Measurements from ENCODE around the gene FYTTD1.
"Not testable (repeated sequence)": the region's sequence is repeated elsewhere in the genome, so short reads cannot be mapped to it uniquely, and the experiment has no call there.

FYTTD1 gene

GRCh38 chr3:197749601-197750395 lies at the start of gene FYTTD1:
FYTTD1 (plus strand) TSS chr3:197749883; CDS start chr3:197749972, 89 bp downstream.
- peak; percentile 67 to 79 for DNase-seq (ENCODE audit: low read depth in 2 of 2)

GRCh38 chr3:197700095-197700494 lies 49.6 kb upstream of the FYTTD1 start:
- DNase-seq (ENCODE audit: low read depth in 2 of 2) = no peak

DNA sequence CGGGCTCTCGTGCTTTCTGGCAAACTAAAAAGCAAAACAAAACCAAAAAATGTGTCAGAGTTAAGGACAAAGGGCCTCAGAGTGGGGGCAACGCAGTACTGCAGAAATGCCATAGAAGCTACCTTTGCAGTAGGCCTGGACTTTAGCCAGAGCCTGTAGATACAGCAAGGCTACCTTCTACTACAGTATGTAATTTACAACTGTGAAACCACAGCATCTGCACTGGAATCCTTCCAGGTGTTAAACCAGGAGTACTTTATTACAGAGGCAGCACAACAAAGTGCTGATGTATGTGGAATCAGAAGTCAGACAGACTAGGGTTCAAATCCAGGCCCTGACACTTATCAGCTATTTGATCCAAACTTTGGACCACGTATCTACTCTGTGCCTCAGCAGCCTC lies 47.8 kb upstream of the FYTTD1 start:
- no peak for DNase-seq (ENCODE audit: low read depth in 2 of 2)

DNA sequence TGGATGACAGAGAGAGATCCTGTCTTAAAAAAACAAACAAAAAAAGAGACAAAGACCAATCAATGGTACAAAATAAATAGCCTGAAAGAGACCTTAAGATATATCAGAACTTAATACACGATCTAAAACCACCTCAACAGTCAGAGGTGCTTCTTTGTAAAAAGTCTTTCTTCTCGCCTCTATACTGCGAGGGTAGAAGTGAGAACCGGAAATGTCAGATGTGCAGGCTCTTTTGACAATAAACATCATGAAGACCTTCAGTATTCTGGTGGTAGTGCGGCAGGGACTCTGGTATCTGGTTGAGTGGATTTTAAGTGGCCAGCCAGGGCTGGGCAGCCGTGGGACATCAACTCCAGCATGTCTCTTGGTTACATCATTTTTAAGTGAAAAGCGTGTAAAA lies 43.0 kb upstream of the FYTTD1 start:
- DNase-seq (ENCODE audit: low read depth in 2 of 2) = no peak

DNA sequence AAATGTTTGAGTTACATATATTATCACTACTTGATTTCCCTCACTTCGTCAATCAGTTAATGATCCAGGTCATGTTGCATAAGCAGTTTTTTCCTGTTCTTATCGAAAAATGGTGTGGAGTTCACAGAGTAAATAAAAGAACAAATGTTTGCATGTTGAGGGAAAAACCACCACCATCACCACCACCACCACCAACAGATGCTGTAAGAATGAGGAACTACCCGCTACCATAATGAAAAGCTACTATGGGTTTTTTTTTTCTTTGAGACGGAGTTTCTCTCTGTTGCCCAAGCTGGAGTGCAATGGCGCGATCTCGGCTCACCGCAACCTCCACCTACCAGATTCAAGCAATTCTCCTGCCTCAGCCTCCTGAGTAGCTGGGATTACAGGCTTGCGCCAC lies 40.5 kb upstream of the FYTTD1 start:
- no peak for DNase-seq (ENCODE audit: low read depth in 2 of 2)

DNA sequence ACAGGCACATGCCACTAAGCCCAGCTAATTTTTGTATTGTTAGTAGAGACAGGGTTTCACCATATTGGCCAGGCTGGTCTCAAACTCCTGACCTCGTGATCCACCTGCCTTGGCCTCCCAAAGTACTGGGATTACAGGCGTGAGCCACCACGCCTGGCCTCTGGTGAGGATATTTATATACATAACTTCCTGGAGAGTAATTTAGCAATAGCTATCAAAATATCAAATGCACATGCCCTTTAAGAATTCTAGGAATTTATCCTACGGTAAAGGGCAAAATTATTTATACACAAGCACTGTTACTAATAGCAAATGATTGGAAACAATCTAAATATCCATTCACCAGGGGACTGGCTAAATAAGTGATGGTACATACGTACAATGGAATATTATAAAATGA lies 38.7 kb upstream of the FYTTD1 start:
- not testable (repeated sequence) for DNase-seq (ENCODE audit: low read depth in 2 of 2)

DNA sequence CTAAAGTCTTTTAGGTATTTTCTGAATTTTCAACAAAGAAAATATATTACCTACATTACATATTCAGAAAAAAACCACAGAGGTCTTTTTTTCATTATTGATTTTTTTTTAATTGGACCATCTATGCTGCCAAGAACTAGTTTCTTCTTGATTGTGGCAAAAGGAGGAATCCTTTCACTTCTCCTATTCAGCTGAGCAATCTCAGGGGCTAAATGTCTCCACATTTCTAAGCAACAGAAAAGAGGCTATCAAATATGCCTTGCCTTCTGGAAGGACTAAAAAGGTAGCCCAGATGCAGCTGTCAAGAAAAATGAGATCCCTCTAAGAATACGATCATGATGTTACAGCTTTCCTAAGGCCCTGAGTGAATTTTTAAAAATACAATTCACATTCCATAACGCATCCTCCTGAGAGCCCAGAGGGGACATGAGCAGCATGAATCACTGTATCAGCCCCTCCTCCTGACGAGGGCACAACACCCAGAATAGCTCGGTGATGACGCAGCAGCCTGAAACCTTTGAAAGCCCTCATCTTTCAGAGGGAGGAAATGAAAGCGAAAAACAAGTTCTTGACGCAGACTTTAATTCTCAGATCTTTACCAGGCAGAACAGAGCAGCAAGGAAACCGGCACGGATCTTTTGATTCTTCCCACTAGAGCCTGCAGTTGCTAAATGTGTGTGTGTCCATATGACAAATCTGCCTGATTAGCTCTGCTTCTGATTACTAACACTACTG lies 37.5 kb upstream of the FYTTD1 start:
- peak; percentile 80 to 83 for DNase-seq (ENCODE audit: low read depth in 2 of 2)

DNA sequence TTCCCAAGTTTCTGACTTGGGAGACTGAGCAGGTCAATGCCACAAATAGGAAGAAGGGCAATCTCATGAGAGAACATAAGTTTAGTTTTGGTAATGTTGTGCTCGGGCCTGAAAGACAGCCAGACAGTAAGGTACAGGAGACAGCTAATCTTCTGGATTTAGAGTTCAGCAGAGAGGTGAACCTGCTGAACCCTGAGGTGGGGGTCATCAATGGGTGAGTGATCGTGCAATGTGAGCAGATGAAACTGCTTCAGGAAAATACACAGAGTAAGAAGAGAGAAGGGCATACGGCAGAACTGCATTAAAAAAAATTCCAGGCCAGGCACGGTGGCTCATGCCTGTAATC lies 36.2 kb upstream of the FYTTD1 start:
- no peak for DNase-seq (ENCODE audit: low read depth in 2 of 2)

DNA sequence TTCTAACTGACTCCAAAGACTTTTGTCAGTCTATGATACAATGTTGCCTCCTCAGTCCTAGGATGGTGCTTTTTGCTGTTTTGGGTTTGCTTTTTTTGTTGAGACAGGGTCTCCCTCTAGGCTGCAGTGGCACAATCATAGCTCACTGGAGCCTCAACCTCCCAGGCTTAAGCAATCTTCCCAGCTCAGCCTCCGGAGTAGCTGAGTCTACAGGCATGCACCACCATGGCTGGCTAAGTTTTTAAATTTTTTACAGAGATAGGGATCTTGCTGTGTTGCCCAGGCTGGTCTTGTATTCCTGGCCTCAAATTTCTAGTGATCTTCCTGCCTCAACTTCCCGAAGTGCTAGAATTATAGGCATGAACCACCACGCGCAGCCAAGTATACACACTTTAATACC lies 35.4 kb upstream of the FYTTD1 start:
- no peak for DNase-seq (ENCODE audit: low read depth in 2 of 2)

- no peak for DNase-seq (ENCODE audit: low read depth in 2 of 2)
These were observed 30.8 kb upstream of the FYTTD1 start for GRCh38 chr3:197718891-197719290.

- DNase-seq (ENCODE audit: low read depth in 2 of 2) = no peak
These were observed 29.0 kb upstream of the FYTTD1 start for GRCh38 chr3:197720694-197721093.

DNA sequence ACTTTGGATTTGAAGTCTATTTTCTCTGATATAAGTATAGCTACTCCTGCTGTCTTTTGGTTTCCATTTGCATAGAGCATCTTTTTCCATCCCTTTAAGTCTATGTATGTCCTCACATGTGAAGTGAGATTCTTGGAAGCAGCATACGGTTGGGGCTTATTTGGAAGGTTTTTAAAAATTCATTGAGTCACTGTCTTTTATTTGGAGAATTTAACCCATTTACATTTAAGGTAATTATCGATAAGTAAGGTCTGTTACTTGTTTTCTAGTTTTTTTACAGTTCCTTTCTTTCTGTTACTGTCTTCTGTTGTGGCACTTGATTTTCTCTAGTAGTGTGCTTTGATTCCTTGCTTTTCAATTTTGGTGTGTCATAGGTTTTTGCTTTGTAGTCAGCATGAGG lies 26.9 kb upstream of the FYTTD1 start:
- no peak for DNase-seq (ENCODE audit: low read depth in 2 of 2)

- not testable (repeated sequence) for DNase-seq (ENCODE audit: low read depth in 2 of 2)
These were observed 21.8 kb upstream of the FYTTD1 start for GRCh38 chr3:197727878-197728277.

GRCh38 chr3:197728487-197728886 lies 21.2 kb upstream of the FYTTD1 start:
- no peak for DNase-seq (ENCODE audit: low read depth in 2 of 2)

DNA sequence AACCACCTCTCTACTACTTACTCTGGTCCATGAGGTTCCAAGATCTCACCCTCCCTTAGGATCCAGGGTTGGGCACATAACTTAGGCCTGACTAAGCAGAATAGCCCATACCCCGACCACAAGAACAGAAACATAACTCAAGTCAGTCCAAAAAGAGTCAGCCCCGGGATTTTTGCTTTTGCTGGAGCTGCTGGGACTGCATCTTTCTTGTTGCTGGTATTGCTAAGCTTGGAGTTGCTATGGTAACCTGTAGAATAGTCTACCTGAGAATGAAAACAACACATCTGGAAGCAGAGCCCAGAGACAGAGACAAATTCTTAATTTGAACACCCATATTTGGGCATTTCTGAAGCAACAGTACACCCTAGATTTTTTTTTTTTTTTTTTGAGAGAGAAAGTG lies 19.5 kb upstream of the FYTTD1 start:
- DNase-seq (ENCODE audit: low read depth in 2 of 2) = no peak

DNA sequence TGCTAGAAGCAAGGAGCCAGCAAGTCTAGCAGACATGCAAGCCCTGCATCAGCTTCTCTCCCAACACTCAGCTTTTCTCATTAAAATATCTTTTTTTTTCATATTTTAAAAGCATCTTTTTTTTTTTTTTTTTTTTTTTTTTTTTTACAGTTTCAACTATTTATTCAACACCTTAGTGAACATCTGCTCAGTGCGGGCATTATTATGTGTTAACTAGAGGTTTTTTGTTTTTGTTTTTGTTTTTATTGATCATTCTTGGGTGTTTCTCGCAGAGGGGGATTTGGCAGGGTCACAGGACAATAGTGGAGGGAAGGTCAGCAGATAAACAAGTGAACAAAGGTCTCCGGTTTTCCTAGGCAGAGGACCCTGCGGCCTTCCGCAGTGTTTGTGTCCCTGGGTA lies 18.9 kb upstream of the FYTTD1 start:
- DNase-seq (ENCODE audit: low read depth in 2 of 2) = not testable (repeated sequence)

DNA sequence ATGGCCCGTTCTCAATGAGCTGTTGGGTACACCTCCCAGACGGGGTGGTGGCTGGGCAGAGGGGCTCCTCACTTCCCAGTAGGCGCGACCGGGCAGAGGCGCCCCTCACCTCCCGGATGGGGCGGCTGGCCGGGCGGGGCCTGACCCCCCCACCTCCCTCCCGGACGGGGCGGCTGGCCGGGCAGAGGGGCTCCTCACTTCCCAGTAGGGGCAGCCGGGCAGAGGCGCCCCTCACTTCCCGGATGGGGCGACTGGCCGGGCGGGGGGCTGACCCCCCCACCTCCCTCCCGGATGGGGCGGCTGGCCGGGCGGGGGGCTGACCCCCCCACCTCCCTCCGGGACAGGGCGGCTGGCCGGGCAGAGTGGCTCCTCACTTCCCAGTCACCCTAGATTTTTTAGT lies 18.2 kb upstream of the FYTTD1 start:
- not testable (repeated sequence) for DNase-seq (ENCODE audit: low read depth in 2 of 2)

DNA sequence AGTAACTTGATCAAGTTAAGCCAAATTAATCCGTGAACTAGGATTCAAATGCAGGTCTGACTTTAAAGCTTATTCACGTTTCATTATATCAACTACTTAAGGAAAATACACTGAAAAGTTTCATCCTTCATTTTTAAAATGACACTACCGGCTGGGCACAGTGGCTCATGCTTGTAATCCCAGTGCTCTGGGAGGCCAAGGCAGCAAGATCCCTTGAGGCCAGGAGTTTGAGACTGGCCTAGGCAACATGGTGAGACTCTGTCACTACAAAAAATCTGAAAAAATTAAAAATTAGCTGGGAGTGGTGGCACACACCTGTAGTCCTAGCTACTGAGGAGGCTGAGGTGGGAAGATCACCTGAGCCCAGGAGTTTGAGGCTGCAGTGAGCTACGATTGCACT lies 16.6 kb upstream of the FYTTD1 start:
- DNase-seq (ENCODE audit: low read depth in 2 of 2) = no peak

DNA sequence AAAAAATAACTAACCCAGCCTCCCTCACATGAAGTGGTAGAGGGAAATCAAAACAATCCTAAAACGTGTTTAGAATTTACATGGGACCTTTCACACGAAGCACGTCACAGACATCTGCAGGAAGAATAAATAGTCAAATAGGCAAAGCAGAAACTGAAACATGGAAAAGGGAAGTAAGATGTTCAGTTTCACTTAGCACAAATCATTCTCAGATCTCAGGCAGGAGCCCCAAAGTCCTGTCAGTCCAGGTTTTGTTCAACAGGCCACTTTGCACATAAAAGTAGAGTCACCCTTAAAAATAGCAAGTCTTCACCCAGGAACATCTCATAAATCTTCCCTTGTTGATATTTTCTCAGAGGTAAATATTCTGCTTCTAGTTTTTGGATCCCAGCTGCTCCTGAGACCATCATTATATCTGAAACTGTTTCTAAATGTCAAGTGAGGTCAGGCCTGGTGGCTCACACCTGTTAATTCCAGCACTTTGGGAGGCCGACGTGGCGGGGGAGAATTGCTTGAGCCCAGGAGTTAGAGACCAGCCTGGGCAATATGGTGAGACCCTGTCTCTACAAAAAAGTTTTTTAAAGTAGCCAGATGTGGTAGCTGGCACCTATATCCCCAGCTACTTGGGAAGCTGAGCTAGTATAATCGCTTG lies 14.9 kb upstream of the FYTTD1 start:
- DNase-seq (ENCODE audit: low read depth in 2 of 2) = no peak

DNA sequence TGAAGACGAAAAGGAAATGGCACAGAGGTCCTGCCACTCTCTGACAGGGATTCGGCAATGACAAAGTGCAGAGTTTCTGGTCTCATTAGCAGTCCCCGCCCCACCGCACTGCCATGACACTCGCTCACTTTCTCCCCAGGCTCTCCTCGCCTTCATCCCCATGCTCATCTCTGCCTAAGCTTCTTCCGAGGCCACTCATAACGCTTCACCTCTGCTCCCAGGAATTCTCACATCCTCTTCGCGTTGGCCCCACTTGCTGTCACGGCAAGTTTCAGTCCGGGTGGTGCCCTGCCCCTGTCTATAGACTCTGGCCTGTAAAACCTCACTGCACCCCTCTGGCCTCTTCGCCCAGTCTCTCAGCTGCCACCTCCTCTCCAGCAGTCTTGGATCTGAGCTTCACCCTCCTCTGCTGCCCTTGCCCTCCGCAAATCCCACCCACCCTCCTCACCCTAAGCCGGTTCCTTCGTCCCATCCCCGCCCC lies 13.6 kb upstream of the FYTTD1 start:
- peak; percentile 17 to 52 for DNase-seq (ENCODE audit: low read depth in 2 of 2)

DNA sequence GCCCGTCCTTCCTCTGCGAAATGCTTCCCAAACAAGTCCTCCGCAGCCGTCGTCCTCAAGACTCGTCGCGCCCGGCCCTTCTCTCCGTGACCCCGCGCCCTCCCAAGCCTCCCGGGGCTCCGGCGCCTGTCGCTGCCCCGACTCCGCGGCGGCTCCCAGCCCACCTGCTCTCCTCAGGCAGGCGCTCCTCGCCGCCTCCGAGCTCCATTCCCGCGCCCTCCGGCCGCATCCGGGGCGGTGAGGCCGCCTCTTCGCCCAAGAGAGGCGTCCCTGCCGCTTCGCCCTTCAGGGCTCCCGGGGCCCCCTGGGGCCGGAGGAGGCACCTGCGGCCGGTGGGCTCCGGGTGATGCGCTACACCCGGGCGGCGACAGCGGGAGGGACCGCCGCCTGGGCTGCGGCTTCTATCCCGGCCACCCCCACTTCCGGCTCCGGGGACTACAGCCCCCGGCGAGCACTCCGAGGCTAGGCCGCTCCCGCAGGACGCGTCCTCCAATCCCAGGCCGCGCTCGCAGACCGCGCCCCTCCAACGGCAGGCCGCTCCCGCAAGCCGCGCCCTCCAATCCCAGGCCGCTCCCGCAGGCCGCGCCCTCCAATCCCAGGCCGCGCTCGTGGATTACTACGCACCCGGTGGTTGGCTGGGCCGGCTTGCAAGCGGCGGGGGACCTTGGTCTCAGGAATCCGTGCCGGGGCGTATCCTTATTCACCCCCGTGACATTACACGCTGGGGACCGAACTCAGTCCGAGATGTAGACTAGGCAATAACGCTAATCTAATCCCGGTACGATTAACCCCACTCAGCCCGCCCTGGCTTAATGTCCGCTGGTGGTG lies 13.0 kb upstream of the FYTTD1 start, which contains the start of gene RUBCN:
TSS of gene RUBCN (minus strand) at position 414 of the 828 bp plus-strand sequence. CDS start at position 229, 185 bp downstream.
- DNase-seq (ENCODE audit: low read depth in 2 of 2) = peak; percentile 90 to 95

DNA sequence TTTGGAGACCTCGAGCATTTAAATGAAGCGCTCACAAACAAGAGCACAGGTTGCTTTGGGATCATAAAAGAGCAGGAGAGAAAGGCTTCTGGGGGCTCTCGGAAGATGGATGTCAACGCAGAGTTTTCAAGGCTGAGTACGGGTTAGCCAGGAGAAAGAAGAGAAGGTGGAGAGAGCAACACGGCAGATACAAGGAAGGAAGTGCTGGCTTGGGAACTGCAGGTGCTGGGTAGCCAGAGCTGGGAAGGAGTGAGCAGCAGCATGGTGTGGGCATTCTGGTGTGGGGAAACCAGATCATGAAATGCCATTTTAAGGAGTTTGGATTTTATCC lies 12.4 kb upstream of the FYTTD1 start:
- no peak for DNase-seq (ENCODE audit: low read depth in 2 of 2)
